H1 (cell line): ENCODE results near the gene ZNRF3. TPM values are rescaled to one million over a fixed set of nuclear protein-coding genes. Genes with fewer than 3 reads are reported as not detected.

Experiments used
- CHD7 ChIP-seq: fragments of 300-600 bp; sonication (generic); IDR thresholded peaks from 2 replicates; pipeline ENCODE4 v1.7.1; 2012; ENCODE audit warnings: low read length, moderate library complexity, mild to moderate bottlenecking, inconsistent platforms; ENCODE audit not compliant: insufficient replicate concordance
- TEAD4 ChIP-seq: IDR thresholded peaks from 2 replicates; pipeline ENCODE4 v1.6.1; 2012; ENCODE audit warnings: low read depth, low read length, inconsistent platforms, mixed read lengths
- polyA plus RNA-seq, 7 experiments: library from polyadenylated mRNA; depleted of rRNA in 3 of 7; stranded (reverse) in 5 of 7; unstranded in 2 of 7; fragments of >200 nt in 5 of 7; fragments of 200-250 nt in 2 of 7; gene quantifications; 1 replicate in 5 of 7; 2 replicates in 1 of 7; 4 replicates in 1 of 7; pipeline versions ENCODE4 v1.2.1 to v1.2.3, GENCODE V29; 2011 to 2013; ENCODE audit warnings: missing spikeins in 2 of 7, mixed read lengths in 2 of 7
- total RNA-seq: library from RNA; stranded (reverse); fragmentation: NEBNext Ultra II Directional; extraction: Animal tissue kit (Norgen Biotek cat#: 25700); gene quantifications from 2 replicates; pipeline ENCODE4 v1.2.1, GENCODE V29; 2021

ZNRF3 gene
- total and polyA plus RNA-seq, 2 of the 8 experiments (the other 6 are each of a cell fraction or from before 2014, with no cell fraction given), result 14.1 to 21.7 TPM

GRCh38 chr22:28999919-29000556 is 116.7 kb downstream of the ZNRF3 start (continued):
- peak; percentile 97 for TF ChIP-seq CHD7
- peak; percentile 76 for TF ChIP-seq TEAD4
- TF ChIP-seq, all 59 proteins: peak for 2
